HG02885 (cell line): ENCODE results near the gene HBE1.
A peak's percentile ranks its signal among the peaks of the same experiment; 100 is the strongest.

Source experiments
- ATAC-seq: cut with Tn5 transposase; IDR thresholded peaks from one replicate; pipeline ENCODE4 v1.9.1; 2021; ENCODE audit warnings: mild to moderate bottlenecking; ENCODE audit not compliant: unreplicated experiment, poor library complexity

HBE1 gene

DNA sequence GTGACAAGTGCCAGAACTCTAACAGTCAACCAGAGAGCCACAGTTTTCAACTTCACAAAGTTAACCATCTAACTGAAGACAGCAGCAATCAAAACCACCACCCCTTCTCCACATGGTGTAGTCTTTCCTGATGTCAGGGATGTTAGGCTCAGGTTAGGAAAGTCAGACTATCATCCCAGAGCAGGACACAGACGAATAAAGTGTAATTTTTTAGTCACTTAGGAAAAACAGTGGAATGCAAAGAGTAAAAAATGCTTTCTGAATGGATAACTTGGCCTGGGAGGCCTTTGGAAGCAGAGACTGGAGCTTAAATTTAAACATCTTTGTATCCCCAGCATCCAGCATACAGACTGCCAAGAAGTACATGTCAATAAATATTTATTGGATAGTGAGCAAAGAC lies 16.6 kb upstream of the HBE1 start:
- no peak for ATAC-seq

DNA sequence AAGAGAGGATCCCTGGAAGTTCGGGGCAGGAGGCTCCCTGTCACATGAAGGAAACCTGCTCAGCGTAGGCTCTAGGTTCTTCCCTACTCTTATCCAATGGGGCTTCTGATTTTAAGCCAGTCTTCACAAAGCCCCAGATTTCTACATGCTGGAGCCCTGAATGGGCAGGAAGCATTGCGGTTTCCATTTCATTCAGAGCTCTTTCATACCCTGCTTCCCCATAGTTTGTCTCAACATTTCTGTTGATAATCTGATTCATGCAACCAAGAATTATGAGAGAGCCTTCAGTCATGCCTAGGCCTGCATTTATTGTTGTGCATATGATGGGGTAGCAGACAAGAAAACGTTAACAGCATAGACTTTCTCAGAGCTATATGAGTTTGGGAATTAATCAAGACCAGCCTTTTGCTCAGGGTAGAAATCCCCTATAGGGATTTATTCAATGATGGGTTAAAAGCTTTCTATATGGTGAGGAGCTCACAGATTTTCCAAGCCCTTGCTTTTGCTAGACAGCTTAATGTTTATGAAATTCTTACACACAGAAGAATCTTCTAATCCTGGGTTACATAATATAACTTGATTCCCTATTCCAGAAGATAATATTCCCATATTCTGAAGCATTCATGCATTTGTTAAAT lies 16.1 kb upstream of the HBE1 start:
- ATAC-seq: no peak

DNA sequence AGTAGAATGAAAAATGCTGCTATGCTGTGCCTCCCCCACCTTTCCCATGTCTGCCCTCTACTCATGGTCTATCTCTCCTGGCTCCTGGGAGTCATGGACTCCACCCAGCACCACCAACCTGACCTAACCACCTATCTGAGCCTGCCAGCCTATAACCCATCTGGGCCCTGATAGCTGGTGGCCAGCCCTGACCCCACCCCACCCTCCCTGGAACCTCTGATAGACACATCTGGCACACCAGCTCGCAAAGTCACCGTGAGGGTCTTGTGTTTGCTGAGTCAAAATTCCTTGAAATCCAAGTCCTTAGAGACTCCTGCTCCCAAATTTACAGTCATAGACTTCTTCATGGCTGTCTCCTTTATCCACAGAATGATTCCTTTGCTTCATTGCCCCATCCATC lies 14.9 kb upstream of the HBE1 start:
- no peak for ATAC-seq

DNA sequence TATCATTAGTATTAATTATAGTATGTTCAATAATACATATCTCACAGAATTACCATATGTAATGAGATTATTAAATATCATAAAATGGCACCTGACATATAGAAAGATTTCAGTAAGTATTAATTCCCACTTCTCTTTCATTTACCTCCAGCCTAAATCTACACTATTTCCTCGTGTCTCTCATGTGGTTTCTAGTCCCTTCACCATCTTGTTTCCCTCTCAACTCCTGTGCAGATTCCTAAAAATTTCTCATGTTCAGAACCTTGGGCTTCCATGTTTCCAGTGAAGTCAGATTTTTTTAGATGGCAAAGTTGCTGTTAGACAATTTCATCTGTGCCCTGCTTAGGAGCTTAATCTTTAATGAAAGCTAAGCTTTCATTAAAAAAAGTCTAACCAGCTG lies 14.1 kb upstream of the HBE1 start:
- ATAC-seq: no peak

DNA sequence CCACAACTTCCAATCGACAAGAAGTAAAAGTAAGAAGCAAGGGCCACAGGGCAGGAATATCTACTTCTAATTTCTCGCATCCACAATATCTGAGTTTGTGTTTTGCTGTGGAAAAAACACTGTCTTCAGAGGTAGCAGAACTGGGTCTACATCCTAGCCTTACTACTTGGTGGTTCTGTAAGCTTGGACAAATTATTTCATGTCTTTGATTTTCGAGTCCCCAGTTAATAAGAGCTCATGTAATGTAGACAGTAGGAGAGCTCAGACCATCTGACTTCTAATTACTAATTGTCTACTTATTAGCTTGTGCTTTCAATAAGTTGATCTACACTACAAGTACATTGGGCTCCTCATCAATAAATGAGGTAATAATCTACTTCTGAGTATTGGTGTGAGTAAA lies 13.3 kb upstream of the HBE1 start:
- ATAC-seq: no peak

DNA sequence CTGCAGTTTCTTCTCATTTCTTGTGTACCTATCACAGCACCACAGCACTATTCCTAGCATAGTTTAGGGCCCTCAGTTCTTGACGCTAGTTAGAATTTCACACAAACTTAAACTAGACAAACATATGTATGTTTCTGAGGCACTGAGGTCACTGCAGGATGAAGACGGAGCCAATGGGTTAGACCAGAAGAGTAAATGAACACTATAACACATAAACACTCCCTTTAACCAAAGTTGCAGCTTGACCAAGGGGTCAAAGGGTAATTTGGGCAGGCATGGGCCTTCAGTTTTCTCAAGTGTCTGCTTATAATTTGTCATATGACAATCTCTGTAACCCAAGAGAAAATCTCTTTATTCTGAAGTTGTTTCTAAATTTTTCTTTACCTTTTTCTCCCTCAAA lies 12.9 kb upstream of the HBE1 start:
- ATAC-seq: no peak

DNA sequence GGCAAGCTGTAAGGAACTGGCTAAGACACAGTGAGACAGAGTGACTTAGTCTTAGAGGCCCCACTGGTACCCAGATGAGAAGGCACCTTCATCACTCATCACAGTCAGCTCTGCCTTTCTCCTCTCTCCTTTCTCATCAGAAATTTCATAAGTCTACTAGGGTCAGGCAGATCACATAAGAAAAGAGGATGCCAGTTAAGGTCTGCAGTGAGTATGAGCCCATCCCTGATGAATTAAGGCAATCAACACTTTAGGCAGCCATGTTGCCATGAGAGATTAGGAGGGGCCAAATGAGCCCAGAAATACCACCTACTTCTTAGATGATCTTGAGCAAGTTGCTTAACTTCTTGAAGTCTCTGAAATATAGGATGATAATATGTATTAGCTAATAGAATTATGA lies 11.9 kb upstream of the HBE1 start:
- no peak for ATAC-seq

DNA sequence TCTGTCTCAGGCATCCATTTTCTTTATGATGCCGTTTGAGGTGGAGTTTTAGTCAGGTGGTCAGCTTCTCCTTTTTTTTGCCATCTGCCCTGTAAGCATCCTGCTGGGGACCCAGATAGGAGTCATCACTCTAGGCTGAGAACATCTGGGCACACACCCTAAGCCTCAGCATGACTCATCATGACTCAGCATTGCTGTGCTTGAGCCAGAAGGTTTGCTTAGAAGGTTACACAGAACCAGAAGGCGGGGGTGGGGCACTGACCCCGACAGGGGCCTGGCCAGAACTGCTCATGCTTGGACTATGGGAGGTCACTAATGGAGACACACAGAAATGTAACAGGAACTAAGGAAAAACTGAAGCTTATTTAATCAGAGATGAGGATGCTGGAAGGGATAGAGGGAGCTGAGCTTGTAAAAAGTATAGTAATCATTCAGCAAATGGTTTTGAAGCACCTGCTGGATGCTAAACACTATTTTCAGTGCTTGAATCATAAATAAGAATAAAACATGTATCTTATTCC lies 10.9 kb upstream of the HBE1 start:
- ATAC-seq: peak; percentile 96

DNA sequence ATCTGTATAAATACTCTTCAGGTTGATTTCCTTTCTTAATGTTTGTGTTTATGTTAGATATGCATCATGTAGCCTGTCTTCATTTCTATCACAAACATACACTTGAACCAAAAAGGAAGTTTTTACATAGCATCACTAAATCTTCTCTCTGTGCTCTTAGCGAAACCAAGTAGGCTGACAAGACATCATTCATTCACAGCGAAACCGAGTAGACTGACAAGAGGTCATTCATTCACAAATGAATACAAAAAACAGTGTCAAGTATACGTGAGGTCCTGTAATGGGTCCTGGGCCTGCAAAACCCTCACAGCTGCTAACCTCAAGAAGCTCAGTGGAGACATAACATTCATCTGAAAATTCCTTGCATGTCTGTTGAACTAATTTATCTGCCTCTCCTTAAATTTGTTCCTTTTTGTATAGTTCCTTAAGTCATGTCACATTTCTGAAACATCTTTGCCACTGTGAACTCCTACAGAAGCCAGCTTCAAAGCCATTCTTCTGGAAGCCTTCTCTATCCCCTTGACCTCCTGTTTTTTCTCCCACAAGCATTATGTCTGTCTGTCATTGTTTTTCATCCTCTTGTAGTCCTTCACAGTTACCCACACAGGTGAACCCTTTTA lies 9.8 kb upstream of the HBE1 start:
- no peak for ATAC-seq

DNA sequence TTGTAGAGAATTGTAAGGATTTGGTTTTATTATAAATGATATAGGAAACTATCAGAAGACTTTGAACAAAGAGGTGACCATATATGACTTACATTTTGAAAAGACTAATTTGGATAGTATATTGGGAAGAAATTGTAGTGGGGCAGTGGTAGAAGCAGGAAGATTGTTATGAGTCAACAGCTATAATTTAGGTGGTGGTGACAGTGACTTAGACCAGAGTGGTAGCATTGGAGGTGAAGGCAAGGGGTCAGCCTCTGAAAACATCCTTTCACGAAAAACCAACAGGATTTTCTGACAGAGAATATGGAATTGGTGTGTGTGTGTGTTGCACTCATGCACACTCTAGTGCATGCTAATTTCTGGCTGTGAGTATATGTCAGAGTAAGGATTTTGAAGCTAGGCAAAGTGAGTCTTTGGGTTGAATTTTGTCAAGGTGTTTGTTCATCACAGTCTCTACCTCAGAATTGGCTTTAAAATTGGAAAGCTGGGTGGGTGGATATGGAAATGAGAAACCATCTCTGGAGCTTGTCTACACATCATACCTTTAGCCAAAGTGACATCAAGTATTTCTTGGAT lies 8.2 kb upstream of the HBE1 start:
- ATAC-seq: peak; percentile 47

DNA sequence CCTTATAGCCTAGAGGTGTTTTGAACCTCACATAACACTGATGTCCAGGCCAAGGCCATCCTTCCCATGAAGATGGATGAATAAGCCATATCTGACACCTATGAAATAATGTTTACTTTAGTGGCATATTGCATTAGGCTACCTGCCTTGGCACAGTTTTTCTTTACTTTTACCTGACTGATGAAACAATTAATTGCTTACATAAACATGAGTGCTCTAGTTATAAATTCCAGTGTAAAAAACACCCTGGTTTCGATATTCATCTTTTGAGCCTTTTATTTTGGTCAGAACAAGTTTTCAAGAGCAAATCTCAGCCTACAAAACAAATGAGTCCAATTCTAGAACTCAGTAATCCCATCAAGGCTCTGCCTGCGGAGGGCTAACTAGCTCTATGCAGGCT lies 7.0 kb upstream of the HBE1 start:
- ATAC-seq: no peak

DNA sequence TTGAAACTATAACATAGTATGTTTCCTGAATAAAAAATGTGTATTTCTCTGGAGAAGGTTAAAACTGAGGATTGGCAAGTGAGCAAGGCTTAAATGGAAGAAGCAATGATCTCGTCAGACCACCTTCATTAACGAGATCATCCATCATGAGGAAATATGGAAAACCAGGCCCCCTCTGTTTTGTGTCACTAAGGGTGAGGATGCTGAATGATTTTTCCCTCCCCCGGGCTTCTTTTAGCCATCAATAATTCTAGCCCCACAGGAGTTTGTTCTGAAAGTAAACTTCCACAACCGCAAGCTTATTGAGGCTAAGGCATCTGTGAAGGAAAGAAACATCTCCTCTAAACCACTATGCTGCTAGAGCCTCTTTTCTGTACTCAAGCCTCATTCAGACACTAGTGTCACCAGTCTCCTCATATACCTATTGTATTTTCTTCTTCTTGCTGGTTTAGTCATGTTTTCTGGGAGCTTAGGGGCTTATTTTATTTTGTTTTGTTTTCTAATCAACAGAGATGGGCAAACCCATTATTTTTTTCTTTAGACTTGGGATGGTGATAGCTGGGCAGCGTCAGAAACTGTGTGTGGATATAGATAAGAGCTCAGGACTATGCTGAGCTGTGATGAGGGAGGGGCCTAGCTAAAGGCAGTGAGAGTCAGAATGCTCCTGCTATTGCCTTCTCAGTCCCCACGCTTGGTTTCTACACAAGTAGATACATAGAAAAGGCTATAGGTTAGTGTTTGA lies 5.8 kb upstream of the HBE1 start:
- ATAC-seq: no peak

DNA sequence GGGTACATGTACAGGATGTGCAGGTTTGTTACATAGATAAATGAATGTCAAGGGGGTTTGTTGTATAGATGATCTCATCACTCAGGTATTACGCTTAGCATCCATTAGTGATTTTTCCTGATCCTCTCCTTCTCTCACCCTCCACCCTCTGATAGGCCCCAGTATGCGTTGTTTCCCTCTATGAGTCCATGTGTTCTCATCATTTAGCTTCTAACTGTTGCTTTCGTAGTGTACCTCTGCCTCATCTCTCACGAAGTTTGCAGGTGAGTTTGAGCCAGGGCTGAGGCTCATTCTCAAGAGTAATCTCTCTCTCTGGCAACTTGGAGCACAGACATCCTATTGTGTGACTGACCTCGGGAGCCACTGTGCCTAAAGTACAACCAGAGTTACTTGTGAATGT lies 4.7 kb upstream of the HBE1 start:
- ATAC-seq: no peak

DNA sequence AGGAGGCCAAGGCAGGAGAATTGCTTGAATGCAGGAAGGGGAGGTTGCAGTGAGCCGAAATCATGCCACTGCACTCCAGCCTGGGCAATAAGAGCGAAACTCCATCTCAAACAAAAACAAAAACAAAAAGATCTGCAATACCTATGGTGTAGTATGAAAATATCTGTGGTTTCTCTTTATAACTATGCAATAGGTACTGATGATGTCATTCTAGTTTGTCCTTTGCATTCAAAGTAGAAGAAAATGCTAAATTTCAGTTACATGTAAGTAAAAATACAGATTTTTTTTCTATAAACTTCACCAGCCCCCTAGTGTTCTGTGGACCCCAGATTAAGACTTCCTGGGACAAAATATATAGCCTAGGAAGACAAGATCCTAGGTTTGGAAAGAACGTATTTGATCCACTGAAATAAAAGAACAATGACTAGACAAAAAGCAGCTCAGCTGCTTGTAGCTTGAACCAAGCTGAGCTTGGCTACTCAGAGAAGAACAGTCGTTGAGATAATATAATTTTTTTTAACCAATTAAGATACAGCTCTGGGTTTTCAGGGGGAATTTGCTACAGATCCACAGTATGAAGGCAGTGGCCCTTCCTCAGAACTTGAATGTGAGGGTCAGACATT lies 2.8 kb upstream of the HBE1 start:
- ATAC-seq: no peak

DNA sequence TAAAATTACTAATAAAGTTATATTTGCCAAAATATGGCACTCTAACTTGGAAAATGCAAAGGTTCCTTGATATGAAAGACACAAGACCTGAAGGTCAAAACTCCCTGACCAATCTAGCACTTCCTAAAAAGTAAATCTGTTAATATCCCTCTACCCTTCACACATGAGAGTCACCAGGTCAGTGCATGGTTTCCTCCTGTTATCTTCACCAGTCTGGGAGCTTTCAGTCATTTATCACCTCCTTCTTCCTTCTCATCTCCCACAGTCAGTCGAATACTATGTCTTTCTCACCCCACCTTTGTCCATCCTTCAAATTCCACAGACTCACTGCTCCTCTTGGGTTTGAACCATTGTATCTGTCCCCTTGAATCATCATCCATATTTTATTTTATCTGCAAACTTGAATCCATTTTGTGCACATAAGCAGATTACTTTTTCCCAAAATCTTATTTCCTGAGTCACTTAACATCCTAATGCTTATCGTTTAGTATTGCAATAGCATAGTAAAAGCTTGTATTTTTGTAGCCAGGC lies 2.6 kb downstream of the HBE1 start:
- ATAC-seq: no peak

DNA sequence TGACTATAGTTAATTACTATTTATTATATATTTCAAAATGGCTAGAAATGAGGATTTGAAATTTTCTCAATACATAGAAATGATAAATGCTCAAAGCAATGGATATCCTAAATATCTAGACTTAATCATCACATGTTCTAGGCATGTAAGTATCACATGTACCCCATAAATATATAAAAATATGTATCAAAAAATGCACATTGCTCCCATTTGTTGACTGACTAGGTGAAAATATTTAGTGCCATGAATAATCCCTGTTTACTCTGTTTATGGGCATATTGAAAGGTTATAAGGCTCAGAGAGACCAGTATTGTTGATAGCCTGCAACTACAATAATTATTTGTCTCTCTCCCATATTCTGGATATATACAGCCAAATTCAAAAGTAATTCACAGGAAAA lies 3.1 kb downstream of the HBE1 start:
- no peak for ATAC-seq

DNA sequence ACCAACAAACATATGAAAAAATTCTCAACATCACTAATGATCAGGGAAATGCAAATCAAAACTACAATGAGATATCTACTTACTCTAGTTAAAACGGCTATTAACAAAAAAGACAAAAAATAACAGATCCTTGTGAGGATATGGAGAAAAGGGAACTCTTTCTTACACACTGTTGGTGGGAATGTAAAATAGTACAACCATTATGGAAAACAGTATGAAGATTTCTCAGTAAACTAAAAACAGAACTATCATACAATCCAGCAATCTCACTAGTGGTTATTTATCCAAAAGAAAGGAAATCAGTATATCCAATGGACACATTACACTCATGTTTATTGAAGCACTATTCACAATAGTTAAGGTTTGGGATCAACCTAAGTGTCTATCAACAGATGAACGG lies 3.9 kb downstream of the HBE1 start:
- ATAC-seq: no peak

DNA sequence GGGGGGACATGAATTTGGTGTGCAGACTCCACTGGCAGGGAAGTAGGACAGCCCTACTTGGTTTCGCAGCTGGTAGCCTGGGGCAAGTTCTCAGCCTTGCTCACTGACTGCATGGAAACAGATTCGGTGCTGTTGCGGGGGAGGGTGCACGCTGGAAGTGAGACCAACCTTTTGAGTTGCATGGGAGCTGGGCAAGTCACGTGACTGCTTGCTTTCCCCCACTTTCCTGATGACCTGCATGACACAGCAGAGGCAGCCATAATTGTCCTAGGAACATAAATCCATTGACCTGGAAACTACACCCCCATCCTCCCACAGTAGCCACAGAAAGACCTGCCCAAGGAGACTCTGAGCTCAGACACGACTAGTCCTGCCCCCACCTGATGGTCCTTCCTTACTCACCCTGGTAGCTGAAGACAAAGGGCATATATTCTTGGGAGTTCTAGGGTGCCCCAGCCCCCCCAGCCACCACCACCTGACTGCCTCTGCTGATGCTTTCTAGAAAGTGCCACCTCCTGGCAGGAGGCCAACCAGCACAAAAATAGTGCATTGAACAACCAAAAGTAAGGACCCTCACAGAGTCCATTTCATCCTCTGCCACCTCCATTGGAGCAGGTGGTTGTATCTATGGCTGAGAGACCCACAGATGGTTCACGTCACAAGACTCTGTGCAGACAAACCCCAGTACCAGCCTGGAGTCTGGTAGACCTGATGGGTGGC lies 11.0 kb downstream of the HBE1 start:
- ATAC-seq: no peak

DNA sequence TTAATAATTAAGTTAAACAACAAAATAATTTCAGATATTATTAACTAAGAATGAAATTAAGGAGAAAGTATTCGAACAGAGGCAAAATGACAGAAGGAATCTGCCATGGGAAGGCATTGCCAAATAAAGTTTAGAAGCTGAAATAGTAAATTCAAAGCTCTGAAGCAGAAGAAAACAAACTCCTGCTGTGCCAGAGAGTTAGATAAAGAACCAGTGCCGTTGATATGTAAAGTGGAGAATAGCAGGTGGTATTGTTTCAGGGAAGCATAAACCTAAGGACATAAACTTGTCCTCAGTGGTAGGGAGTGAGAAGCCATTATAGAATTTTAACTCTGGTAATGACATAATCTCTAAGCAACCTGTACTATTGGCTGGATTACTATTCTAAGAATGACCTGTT lies 12.4 kb downstream of the HBE1 start:
- ATAC-seq: no peak
